Measurements from ENCODE around the gene ANKRD27.
"Not testable (repeated sequence)": the region's sequence is repeated elsewhere in the genome, so short reads cannot be mapped to it uniquely, and the experiment has no call there.

Gene ANKRD27

GRCh38 chr19:32587747-32588504, 87.1 kb downstream of the ANKRD27 start:
- H3K27ac Mint-ChIP-seq, CTCF ChIA-PET, H3K27me3 Mint-ChIP-seq, H3K9me3 Mint-ChIP-seq, DNase-seq, H3K4me3 Mint-ChIP-seq: not testable (repeated sequence)
- Mint-ChIP-seq H3K36me3 (peaks cover 64% of the 10 kb centered on the region), H3K4me1 (peaks cover 36% of the 10 kb centered on the region)

- Mint-ChIP-seq H3K4me1 (peaks cover 48% of the 10 kb centered on the region), H3K4me3 (peak overlapping the region; percentile 85), H3K27ac (peak overlapping the region; percentile 85), H3K9me3 (no peaks in the 10 kb centered on the region), H3K27me3 (peaks cover 13% of the 10 kb centered on the region), H3K36me3 (peaks cover 34% of the 10 kb centered on the region)
- CTCF ChIA-PET, result no interaction called here
- DNase-seq, result no peak
These were observed 93.2 kb downstream of the ANKRD27 start for GRCh38 chr19:32581705-32582179.

- DNase-seq, result peak; percentile 98
- Mint-ChIP-seq H3K27me3 (peaks cover 15% of the 10 kb centered on the region), H3K4me3 (peak within 1 kb of the TSS; percentile 87), H3K27ac (peak within 1 kb of the TSS; percentile 90), H3K9me3 (no peaks in the 10 kb centered on the region), H3K36me3 (peaks cover 27% of the 10 kb centered on the region), H3K4me1 (peaks cover 42% of the 10 kb centered on the region)
- CTCF ChIA-PET, result no interaction called here
These were observed 93.9 kb downstream of the ANKRD27 start, which contains the start of gene PDCD5 for GRCh38 chr19:32580901-32581704. Gene PDCD5, plus strand, starts transcription at chr19:32581190. Its CDS starts 72 bp downstream, at chr19:32581262.

- no peak for DNase-seq
- Mint-ChIP-seq H3K4me1 (peaks cover 35% of the 10 kb centered on the region), H3K4me3 (peak overlapping the region; percentile 87), H3K27me3 (peaks cover 20% of the 10 kb centered on the region), H3K9me3 (no peaks in the 10 kb centered on the region), H3K36me3 (peaks cover 21% of the 10 kb centered on the region), H3K27ac (peak overlapping the region; percentile 90)
- CTCF ChIA-PET, result no interaction called here
These were observed 94.6 kb downstream of the ANKRD27 start for GRCh38 chr19:32580353-32580900.

- Mint-ChIP-seq H3K9me3 (no peaks in the 10 kb centered on the region), H3K4me3 (no peak overlapping the region)
These were observed 98.2 kb downstream of the ANKRD27 start for GRCh38 chr19:32576790-32577189.

GRCh38 chr19:32573492-32573794, 101.5 kb downstream of the ANKRD27 start:
- Mint-ChIP-seq H3K36me3 (no peaks in the 10 kb centered on the region), H3K4me1 (peaks cover 25% of the 10 kb centered on the region), H3K9me3 (no peaks in the 10 kb centered on the region), H3K27me3 (peaks cover 63% of the 10 kb centered on the region), H3K4me3 (no peak overlapping the region), H3K27ac (no peak overlapping the region)
- no peak for DNase-seq
- CTCF ChIA-PET, result no interaction called here

More at GRCh38 chr19:32576790-32577189, 98.2 kb downstream of the ANKRD27 start:
- Mint-ChIP-seq H3K4me1 (peaks cover 18% of the 10 kb centered on the region), H3K36me3 (no peaks in the 10 kb centered on the region), H3K27ac (no peak overlapping the region), H3K27me3 (peaks cover 44% of the 10 kb centered on the region)
- CTCF ChIA-PET, result no interaction called here
- no peak for DNase-seq

- CTCF ChIA-PET, H3K9me3 Mint-ChIP-seq, H3K36me3 Mint-ChIP-seq, DNase-seq: not testable (repeated sequence)
- H3K27me3 Mint-ChIP-seq, result peaks cover 63% of the 10 kb centered on the region
- H3K4me3 Mint-ChIP-seq, result peak overlapping the region; percentile 54
- peak overlapping the region; percentile 29 for H3K27ac Mint-ChIP-seq
- peaks cover 25% of the 10 kb centered on the region for H3K4me1 Mint-ChIP-seq
These were observed 102.1 kb downstream of the ANKRD27 start for GRCh38 chr19:32572700-32573491.

GRCh38 chr19:32571471-32572075, 103.4 kb downstream of the ANKRD27 start:
- Mint-ChIP-seq H3K27me3 (peaks cover 56% of the 10 kb centered on the region), H3K4me1 (peaks cover 25% of the 10 kb centered on the region)
- DNase-seq, H3K27ac Mint-ChIP-seq, H3K36me3 Mint-ChIP-seq, H3K9me3 Mint-ChIP-seq, H3K4me3 Mint-ChIP-seq, CTCF ChIA-PET: not testable (repeated sequence)

- H3K27ac Mint-ChIP-seq, result no peak overlapping the region
- H3K36me3 Mint-ChIP-seq, result no peaks in the 10 kb centered on the region
- CTCF ChIA-PET, result interaction anchor here (0.7 to 2.1 kb wide), 7 partner anchors 89 to 283 kb away, joined by 3 to 8 read pairs (median 5); no protein-coding TSS in a partner anchor
- H3K4me3 Mint-ChIP-seq, result no peak overlapping the region
- peaks cover 50% of the 10 kb centered on the region for H3K27me3 Mint-ChIP-seq
- H3K9me3 Mint-ChIP-seq, result no peaks in the 10 kb centered on the region
- H3K4me1 Mint-ChIP-seq, result peaks cover 25% of the 10 kb centered on the region
- DNase-seq, result peak; percentile 78
These were observed 104.7 kb downstream of the ANKRD27 start for GRCh38 chr19:32570081-32570785.

GRCh38 chr19:32567486-32567885, 107.5 kb downstream of the ANKRD27 start:
- CTCF ChIA-PET, result interaction anchor here (2.4 kb wide), 1 partner anchor 103 kb away, joined by 9 read pairs; no protein-coding TSS in a partner anchor
- no peak overlapping the region for H3K4me3 Mint-ChIP-seq
- H3K27me3 Mint-ChIP-seq, result peaks cover 30% of the 10 kb centered on the region
- H3K36me3 Mint-ChIP-seq, result no peaks in the 10 kb centered on the region
- no peak for DNase-seq
- H3K27ac Mint-ChIP-seq, result no peak overlapping the region
- H3K9me3 Mint-ChIP-seq, result no peaks in the 10 kb centered on the region
- H3K4me1 Mint-ChIP-seq, result peaks cover 14% of the 10 kb centered on the region

- Mint-ChIP-seq H3K9me3 (no peaks in the 10 kb centered on the region), H3K4me1 (peaks cover 12% of the 10 kb centered on the region), H3K36me3 (no peaks in the 10 kb centered on the region), H3K27ac (no peak overlapping the region), H3K27me3 (peaks cover 25% of the 10 kb centered on the region), H3K4me3 (no peak overlapping the region)
- CTCF ChIA-PET, result interaction anchor here (0.5 to 2.4 kb wide), 2 partner anchors 102 to 225 kb away, joined by 3 to 9 read pairs; no protein-coding TSS in a partner anchor
- no peak for DNase-seq
These were observed 108.6 kb downstream of the ANKRD27 start for GRCh38 chr19:32566246-32566830.

- peaks cover 2% of the 10 kb centered on the region for H3K27me3 Mint-ChIP-seq
- H3K4me1 Mint-ChIP-seq, result peaks cover 1% of the 10 kb centered on the region
- no peaks in the 10 kb centered on the region for H3K36me3 Mint-ChIP-seq
- no peaks in the 10 kb centered on the region for H3K9me3 Mint-ChIP-seq
- no peak overlapping the region for H3K4me3 Mint-ChIP-seq
- CTCF ChIA-PET, result no interaction called here
- H3K27ac Mint-ChIP-seq, result no peak overlapping the region
- DNase-seq, result no peak
These were observed 111.2 kb downstream of the ANKRD27 start for GRCh38 chr19:32563761-32564160.
